Tibial artery (tissue), 4 donors: ENCODE data around the gene MLYCD.

ENCODE experiments used
- DNase-seq, 2 donors: peaks; one replicate each; pipeline ENCODE4 v3.0.0-alpha.2; 2019
- H3K27ac ChIP-seq, 2 donors: fragments of 200-600 bp; sonication (generic) in 1 of 2; 1 replicate in 1 of 2; 2 replicates in 1 of 2; pipeline ENCODE4 v1.5.1; 2018 to 2019; ENCODE audit warnings: mild to moderate bottlenecking in 1 of 2
- H3K27me3 ChIP-seq, 2 donors: fragments of 200-600 bp; sonication (generic) in 1 of 2; one replicate each; pipeline versions ENCODE4 v1.5.1 to v1.6.0; 2016 to 2019
- H3K36me3 ChIP-seq, 3 donors: fragments of 200-600 bp; sonication (generic) in 2 of 3; one replicate each; pipeline ENCODE4 v1.5.1; 2016 to 2019; ENCODE audit warnings: mild to moderate bottlenecking in 2 of 3
- H3K4me1 ChIP-seq, 4 donors: fragments of 200-600 bp; sonication (generic) in 2 of 4; 1 replicate in 3 of 4; 2 replicates in 1 of 4; pipeline ENCODE4 v1.5.1; 2016 to 2019
- H3K4me3 ChIP-seq, 2 donors: fragments of 200-600 bp; sonication (generic) in 1 of 2; 1 replicate in 1 of 2; 2 replicates in 1 of 2; pipeline ENCODE4 v1.5.1; 2018 to 2019; ENCODE audit warnings: mild to moderate bottlenecking in 2 of 2
- H3K9me3 ChIP-seq, 3 donors: fragments of 200-600 bp; sonication (generic) in 1 of 3; one replicate each; pipeline ENCODE4 v1.5.1; 2016 to 2019
- intact Hi-C: fragments of 100-400 bp; cut with DNase I; formaldehyde crosslinking; loops from one replicate; pipeline ENCODE4 v1.15.0; 2023; ENCODE audit warnings: low total_unique reads
- TF ChIP-seq, protein P1 (sequence below), 2 experiments: fragments of 200-600 bp in 1 of 2; fragments of 450-650 bp in 1 of 2; IDR thresholded peaks; one replicate each; pipeline ENCODE4 v1.5.1; 2017 to 2019; ENCODE audit warnings: antibody characterized with exemption in 2 of 2, mild to moderate bottlenecking in 1 of 2, moderate library complexity in 1 of 2

MLYCD gene

GRCh38 chr16:83930730-83931500 lies 32.0 kb downstream of the MLYCD start:
- no peak overlapping the region for H3K27ac ChIP-seq
- intact Hi-C loops = no loop called here
- TF ChIP-seq, protein P1, sequence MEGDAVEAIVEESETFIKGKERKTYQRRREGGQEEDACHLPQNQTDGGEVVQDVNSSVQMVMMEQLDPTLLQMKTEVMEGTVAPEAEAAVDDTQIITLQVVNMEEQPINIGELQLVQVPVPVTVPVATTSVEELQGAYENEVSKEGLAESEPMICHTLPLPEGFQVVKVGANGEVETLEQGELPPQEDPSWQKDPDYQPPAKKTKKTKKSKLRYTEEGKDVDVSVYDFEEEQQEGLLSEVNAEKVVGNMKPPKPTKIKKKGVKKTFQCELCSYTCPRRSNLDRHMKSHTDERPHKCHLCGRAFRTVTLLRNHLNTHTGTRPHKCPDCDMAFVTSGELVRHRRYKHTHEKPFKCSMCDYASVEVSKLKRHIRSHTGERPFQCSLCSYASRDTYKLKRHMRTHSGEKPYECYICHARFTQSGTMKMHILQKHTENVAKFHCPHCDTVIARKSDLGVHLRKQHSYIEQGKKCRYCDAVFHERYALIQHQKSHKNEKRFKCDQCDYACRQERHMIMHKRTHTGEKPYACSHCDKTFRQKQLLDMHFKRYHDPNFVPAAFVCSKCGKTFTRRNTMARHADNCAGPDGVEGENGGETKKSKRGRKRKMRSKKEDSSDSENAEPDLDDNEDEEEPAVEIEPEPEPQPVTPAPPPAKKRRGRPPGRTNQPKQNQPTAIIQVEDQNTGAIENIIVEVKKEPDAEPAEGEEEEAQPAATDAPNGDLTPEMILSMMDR (IDR thresholded peaks at IDR 0.05) = no peak
- no peak overlapping the region for H3K4me3 ChIP-seq
- H3K9me3 ChIP-seq = no peaks in the 10 kb centered on the region
- peaks cover 0 to 11% (median 9%) of the 10 kb centered on the region in 4 donors for H3K4me1 ChIP-seq
- H3K36me3 ChIP-seq = peaks cover 5 to 12% (median 9%) of the 10 kb centered on the region in 3 donors
- DNase-seq = no peak
- no peaks in the 10 kb centered on the region for H3K27me3 ChIP-seq

DNA sequence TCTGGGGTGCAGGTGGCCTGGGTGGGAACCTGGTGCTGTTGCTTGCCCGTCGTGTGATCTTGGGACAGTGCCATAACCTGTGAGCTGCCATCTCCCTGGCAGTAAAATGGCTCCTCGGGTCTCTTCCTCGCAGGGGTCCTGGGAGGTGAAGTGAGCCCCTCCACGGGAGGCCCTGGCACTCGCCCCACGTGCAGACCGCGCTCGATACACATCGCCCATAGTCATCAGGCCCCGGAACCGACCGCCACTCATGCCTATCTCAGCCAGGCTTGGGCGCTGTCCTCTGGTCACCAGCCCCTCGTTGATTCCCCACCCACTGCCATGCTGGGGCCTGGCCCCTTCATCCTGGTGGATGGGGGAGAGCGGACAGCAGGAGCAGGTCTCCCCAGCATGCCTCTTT lies 32.6 kb downstream of the MLYCD start:
- Histone ChIP-seq H3K9me3 (no peaks in the 10 kb centered on the region), H3K27me3 (no peaks in the 10 kb centered on the region), H3K4me3 (no peak overlapping the region), H3K4me1 (peaks cover 0 to 5% (median 5%) of the 10 kb centered on the region in 4 donors), H3K36me3 (peaks cover 5 to 12% (median 9%) of the 10 kb centered on the region in 3 donors), H3K27ac (no peak overlapping the region)
- TF ChIP-seq, protein P1 (IDR thresholded peaks at IDR 0.05) = no peak
- intact Hi-C loops = no loop called here
- no peak for DNase-seq

GRCh38 chr16:83932304-83932703 lies 33.4 kb downstream of the MLYCD start:
- no peak for DNase-seq
- Histone ChIP-seq H3K4me1 (no peaks in the 10 kb centered on the region), H3K27me3 (no peaks in the 10 kb centered on the region), H3K36me3 (peaks cover 5 to 12% (median 9%) of the 10 kb centered on the region in 3 donors), H3K27ac (no peak overlapping the region), H3K4me3 (no peak overlapping the region), H3K9me3 (no peaks in the 10 kb centered on the region)
- TF ChIP-seq, protein P1 (IDR thresholded peaks at IDR 0.05) = no peak
- intact Hi-C loops = no loop called here

DNA sequence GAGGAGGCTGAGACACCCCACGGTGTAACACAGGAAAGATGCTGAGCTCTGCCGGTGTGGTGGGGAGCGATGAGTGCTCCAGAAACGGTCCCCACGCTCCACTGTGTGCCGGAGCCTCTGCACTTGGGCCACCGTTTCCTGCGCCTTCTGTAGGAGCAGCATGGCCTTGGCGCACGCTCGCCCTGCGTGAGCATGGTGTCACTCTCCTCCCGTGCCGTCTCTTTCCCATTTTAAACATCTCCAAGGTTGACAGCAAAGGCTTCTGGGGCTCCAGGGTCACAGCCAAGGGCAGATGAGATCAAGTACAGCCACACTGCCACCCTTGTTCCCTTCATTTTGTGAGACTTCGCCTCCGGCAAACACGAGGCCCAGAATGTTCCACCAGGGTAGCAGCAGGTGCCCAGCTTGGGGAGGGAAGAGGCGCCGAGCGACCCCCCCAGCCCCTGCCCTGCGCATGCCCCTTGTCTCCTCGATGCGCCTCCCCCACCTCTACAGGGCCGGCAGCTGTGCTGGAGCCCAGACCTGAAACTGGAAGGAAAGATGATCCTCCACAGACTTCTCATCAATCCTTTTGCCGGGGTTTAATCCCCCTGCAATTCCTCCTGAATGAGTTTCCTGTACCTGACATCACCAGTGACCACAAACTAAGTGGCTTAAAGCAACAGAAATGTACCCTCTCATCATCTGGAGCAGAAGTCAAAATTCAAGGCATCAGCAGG lies 34.2 kb downstream of the MLYCD start:
- Histone ChIP-seq H3K27me3 (no peaks in the 10 kb centered on the region), H3K4me1 (no peaks in the 10 kb centered on the region), H3K36me3 (peaks cover under 1 to 8% (median 7%) of the 10 kb centered on the region in 3 donors), H3K27ac (no peak overlapping the region), H3K9me3 (no peaks in the 10 kb centered on the region), H3K4me3 (no peak overlapping the region)
- TF ChIP-seq, protein P1 (IDR thresholded peaks at IDR 0.05) = no peak
- intact Hi-C loops = no loop called here
- DNase-seq = no peak

GRCh38 chr16:83933885-83934683 lies 35.2 kb downstream of the MLYCD start:
- no peak overlapping the region for H3K4me3 ChIP-seq
- intact Hi-C loops = no loop called here
- TF ChIP-seq, protein P1 (IDR thresholded peaks at IDR 0.05) = no peak
- H3K4me1 ChIP-seq = no peaks in the 10 kb centered on the region
- H3K27ac ChIP-seq = no peak overlapping the region
- H3K9me3 ChIP-seq = no peaks in the 10 kb centered on the region
- no peak for DNase-seq
- H3K36me3 ChIP-seq = peaks cover 0 to 4% (median 3%) of the 10 kb centered on the region in 3 donors
- H3K27me3 ChIP-seq = no peaks in the 10 kb centered on the region
